Tibial nerve (tissue), 4 donors: ENCODE measurements around the gene CALM1. TPM values are rescaled to one million over a fixed set of nuclear protein-coding genes. Genes with fewer than 3 reads are reported as not detected.
A peak's percentile ranks its signal among the peaks of the same experiment; 100 is the strongest.

Experiments
- DNase-seq, 2 donors: peaks; one replicate each; pipeline ENCODE4 v3.0.0-alpha.2; 2019; ENCODE audit warnings: low spot score in 2 of 2
- H3K27ac ChIP-seq, 4 donors: fragments of 200-600 bp; sonication (generic) in 3 of 4; one replicate each; pipeline ENCODE4 v1.5.1; 2017 to 2019; ENCODE audit warnings: mild to moderate bottlenecking in 1 of 4
- H3K27me3 ChIP-seq, 2 donors: fragments of 200-600 bp; sonication (generic) in 1 of 2; one replicate each; pipeline versions ENCODE4 v1.5.1 to v1.6.0; 2017 to 2019
- H3K36me3 ChIP-seq, 3 donors: fragments of 200-600 bp; sonication (generic); one replicate each; pipeline ENCODE4 v1.5.1; 2018 to 2019
- H3K4me1 ChIP-seq, 4 donors: fragments of 200-600 bp; sonication (generic) in 3 of 4; one replicate each; pipeline ENCODE4 v1.5.1; 2017 to 2019
- H3K4me3 ChIP-seq, 4 donors: fragments of 200-600 bp; sonication (generic) in 3 of 4; one replicate each; pipeline ENCODE4 v1.5.1; 2017 to 2019; ENCODE audit warnings: mild to moderate bottlenecking in 1 of 4, moderate library complexity in 1 of 4
- H3K9me3 ChIP-seq, 4 donors: fragments of 200-600 bp; sonication (generic) in 3 of 4; one replicate each; pipeline ENCODE4 v1.5.1; 2017 to 2019
- EP300 ChIP-seq, 2 donors: sonication (generic); formaldehyde crosslinking; IDR thresholded peaks; one replicate each; pipeline ENCODE4 v1.6.1; 2017; ENCODE audit warnings: antibody characterized with exemption in 2 of 2, mild to moderate bottlenecking in 1 of 2
- POLR2A ChIP-seq, 2 donors: fragments of 450-650 bp; IDR thresholded peaks; one replicate each; pipeline ENCODE4 v1.6.1; 2017; ENCODE audit warnings: antibody characterized with exemption in 2 of 2, mild to moderate bottlenecking in 2 of 2, moderate library complexity in 2 of 2
- WGBS, 2 donors: methylation state at CpG; one replicate each; pipeline ENCODE4 v1.1.5; 2018; 5-methylcytosine and 5-hydroxymethylcytosine counted together
- total RNA-seq, 4 donors: library from RNA; depleted of rRNA; stranded (reverse); fragments of >200 nt; gene quantifications; one replicate each; pipeline ENCODE4 v1.1.0, GENCODE V29; 2016
- TF ChIP-seq, protein P1 (sequence below), 5 experiments: fragments of 200-600 bp in 3 of 5; fragments of 450-650 bp in 2 of 5; sonication (generic) in 3 of 5; IDR thresholded peaks; one replicate each; pipeline ENCODE4 v1.5.1; 2016 to 2019; ENCODE audit warnings: antibody characterized with exemption in 5 of 5, mild to moderate bottlenecking in 3 of 5, moderate library complexity in 2 of 5

Gene CALM1
- total RNA-seq, 4 donors from 2014 or later: 117 to 209 (median 165) TPM

GRCh38 chr14:90402016-90402415 is 5.2 kb downstream of the CALM1 start:
- Histone ChIP-seq H3K36me3 (peaks cover 0 to 60% (median 18%) of the 10 kb centered on the region in 3 donors), H3K27ac (no peak overlapping the region), H3K27me3 (no peaks in the 10 kb centered on the region), H3K9me3 (no peaks in the 10 kb centered on the region), H3K4me1 (peaks cover 0 to 56% (median 21%) of the 10 kb centered on the region in 4 donors), H3K4me3 (no peak overlapping the region)
- TF ChIP-seq POLR2A (IDR thresholded peaks at IDR 0.05) (no peak), EP300 (IDR thresholded peaks at IDR 0.05) (no peak)
- TF ChIP-seq, protein P1, sequence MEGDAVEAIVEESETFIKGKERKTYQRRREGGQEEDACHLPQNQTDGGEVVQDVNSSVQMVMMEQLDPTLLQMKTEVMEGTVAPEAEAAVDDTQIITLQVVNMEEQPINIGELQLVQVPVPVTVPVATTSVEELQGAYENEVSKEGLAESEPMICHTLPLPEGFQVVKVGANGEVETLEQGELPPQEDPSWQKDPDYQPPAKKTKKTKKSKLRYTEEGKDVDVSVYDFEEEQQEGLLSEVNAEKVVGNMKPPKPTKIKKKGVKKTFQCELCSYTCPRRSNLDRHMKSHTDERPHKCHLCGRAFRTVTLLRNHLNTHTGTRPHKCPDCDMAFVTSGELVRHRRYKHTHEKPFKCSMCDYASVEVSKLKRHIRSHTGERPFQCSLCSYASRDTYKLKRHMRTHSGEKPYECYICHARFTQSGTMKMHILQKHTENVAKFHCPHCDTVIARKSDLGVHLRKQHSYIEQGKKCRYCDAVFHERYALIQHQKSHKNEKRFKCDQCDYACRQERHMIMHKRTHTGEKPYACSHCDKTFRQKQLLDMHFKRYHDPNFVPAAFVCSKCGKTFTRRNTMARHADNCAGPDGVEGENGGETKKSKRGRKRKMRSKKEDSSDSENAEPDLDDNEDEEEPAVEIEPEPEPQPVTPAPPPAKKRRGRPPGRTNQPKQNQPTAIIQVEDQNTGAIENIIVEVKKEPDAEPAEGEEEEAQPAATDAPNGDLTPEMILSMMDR (IDR thresholded peaks at IDR 0.05): no peak
- WGBS, 2 donors: 75 to 77% methylated on average over 7 of the region's 7 CpGs
- no peak for DNase-seq

GRCh38 chr14:90403065-90403464 is 6.2 kb downstream of the CALM1 start:
- Histone ChIP-seq H3K27ac (peak overlapping the region in 1 of 4 donors; percentile 30), H3K36me3 (peaks cover 0 to 70% (median 18%) of the 10 kb centered on the region in 3 donors), H3K4me1 (peaks cover 0 to 56% (median 21%) of the 10 kb centered on the region in 4 donors), H3K9me3 (no peaks in the 10 kb centered on the region), H3K27me3 (no peaks in the 10 kb centered on the region), H3K4me3 (no peak overlapping the region)
- 86 to 92% methylated on average over 2 of the region's 2 CpGs for WGBS, 2 donors
- TF ChIP-seq, protein P1 (IDR thresholded peaks at IDR 0.05): no peak
- TF ChIP-seq POLR2A (IDR thresholded peaks at IDR 0.05) (no peak), EP300 (IDR thresholded peaks at IDR 0.05) (no peak)
- DNase-seq: no peak

DNA sequence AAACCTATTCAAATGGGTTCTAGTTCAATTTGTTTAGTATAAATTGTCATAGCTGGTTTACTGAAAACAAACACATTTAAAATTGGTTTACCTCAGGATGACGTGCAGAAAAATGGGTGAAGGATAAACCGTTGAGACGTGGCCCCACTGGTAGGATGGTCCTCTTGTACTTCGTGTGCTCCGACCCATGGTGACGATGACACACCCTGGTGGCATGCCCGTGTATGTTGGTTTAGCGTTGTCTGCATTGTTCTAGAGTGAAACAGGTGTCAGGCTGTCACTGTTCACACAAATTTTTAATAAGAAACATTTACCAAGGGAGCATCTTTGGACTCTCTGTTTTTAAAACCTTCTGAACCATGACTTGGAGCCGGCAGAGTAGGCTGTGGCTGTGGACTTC is 8.3 kb downstream of the CALM1 start:
- no peak overlapping the region for H3K27ac ChIP-seq
- H3K4me1 ChIP-seq: peaks cover 0 to 58% (median 13%) of the 10 kb centered on the region in 4 donors
- no peak overlapping the region for H3K4me3 ChIP-seq
- H3K27me3 ChIP-seq: no peaks in the 10 kb centered on the region
- no peaks in the 10 kb centered on the region for H3K9me3 ChIP-seq
- H3K36me3 ChIP-seq: peaks cover 0 to 71% (median 18%) of the 10 kb centered on the region in 3 donors
- 81 to 86% methylated on average over 9 of the region's 9 CpGs for WGBS, 2 donors
- TF ChIP-seq, protein P1 (IDR thresholded peaks at IDR 0.05): no peak
- TF ChIP-seq POLR2A (IDR thresholded peaks at IDR 0.05) (no peak), EP300 (IDR thresholded peaks at IDR 0.05) (no peak)
- no peak for DNase-seq

DNA sequence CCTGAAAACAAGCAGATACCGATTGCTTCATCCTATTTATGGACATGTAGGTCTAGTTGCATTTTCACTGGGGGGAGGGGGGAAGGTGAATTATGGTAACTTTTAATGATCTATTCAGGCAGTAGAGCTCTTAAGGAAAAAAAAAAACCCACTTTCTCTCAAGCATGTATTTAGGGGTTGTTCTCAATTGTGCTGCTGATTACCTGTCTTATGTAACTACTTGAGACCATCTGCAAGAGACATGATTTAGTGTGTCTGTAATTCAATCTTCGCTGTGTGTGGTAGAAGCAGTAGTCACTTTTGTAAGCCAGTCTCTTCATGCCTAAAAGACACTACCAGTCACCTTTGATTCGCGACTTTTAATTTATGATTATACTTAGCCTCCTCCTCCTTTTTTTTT is 8.9 kb downstream of the CALM1 start:
- peaks cover 0 to 52% (median 7%) of the 10 kb centered on the region in 4 donors for H3K4me1 ChIP-seq
- WGBS, 2 donors: 83 to 89% methylated on average over 4 of the region's 4 CpGs

GRCh38 chr14:90406384-90406798 is 9.6 kb downstream of the CALM1 start:
- no peak for TF ChIP-seq EP300 (IDR thresholded peaks at IDR 0.05)
- TF ChIP-seq POLR2A (IDR thresholded peaks at IDR 0.05): no peak
- TF ChIP-seq, protein P1 (IDR thresholded peaks at IDR 0.05): no peak
- H3K27ac ChIP-seq: peak overlapping the region in 2 of 4 donors; percentile 49 to 66
- H3K27me3 ChIP-seq: no peaks in the 10 kb centered on the region
- DNase-seq: no peak
- peaks cover 0 to 45% (median 5%) of the 10 kb centered on the region in 4 donors for H3K4me1 ChIP-seq
- peaks cover 0 to 66% (median 16%) of the 10 kb centered on the region in 3 donors for H3K36me3 ChIP-seq
- 49 to 69% methylated on average over 3 of the region's 3 CpGs for WGBS, 2 donors
- H3K9me3 ChIP-seq: no peaks in the 10 kb centered on the region
- no peak overlapping the region for H3K4me3 ChIP-seq

More for the DNA sequence above, 8.9 kb downstream of the CALM1 start:
- DNase-seq: no peak
- peaks cover 0 to 71% (median 18%) of the 10 kb centered on the region in 3 donors for H3K36me3 ChIP-seq
- peak overlapping the region in 1 of 4 donors; percentile 49 for H3K27ac ChIP-seq
- no peak for TF ChIP-seq POLR2A (IDR thresholded peaks at IDR 0.05)
- H3K27me3 ChIP-seq: no peaks in the 10 kb centered on the region
- H3K4me3 ChIP-seq: no peak overlapping the region
- H3K9me3 ChIP-seq: no peaks in the 10 kb centered on the region
